GM21723 (cell line): ENCODE measurements around the gene OLFM2.
A peak's percentile ranks its signal among the peaks of the same experiment; 100 is the strongest.
"Not testable (repeated sequence)": the region's sequence is repeated elsewhere in the genome, so short reads cannot be mapped to it uniquely, and the experiment has no call there.

ENCODE experiments used
- ATAC-seq: cut with Tn5 transposase; IDR thresholded peaks from one replicate; pipeline ENCODE4 v1.9.1; 2021; ENCODE audit warnings: mild to moderate bottlenecking, moderate library complexity; ENCODE audit not compliant: unreplicated experiment

OLFM2 gene

GRCh38 chr19:9836021-9836420 is 100.3 kb downstream of the OLFM2 start:
- no peak for ATAC-seq

- peak; percentile 12 for ATAC-seq
Observed at GRCh38 chr19:9835507-9835949, 100.8 kb downstream of the OLFM2 start.

GRCh38 chr19:9834726-9835506 is 101.4 kb downstream of the OLFM2 start, which contains the start of gene PIN1:
Gene PIN1, plus strand, starts transcription at chr19:9835318. Its CDS starts 27 bp downstream, at chr19:9835345.
- peak; percentile 92 for ATAC-seq

- no peak for ATAC-seq
Observed at GRCh38 chr19:9834307-9834725, 102.0 kb downstream of the OLFM2 start.

GRCh38 chr19:9828551-9829063 is 107.7 kb downstream of the OLFM2 start:
- no peak for ATAC-seq

- peak; percentile 88 for ATAC-seq
Observed at GRCh38 chr19:9827289-9828238, 108.8 kb downstream of the OLFM2 start, which contains the start of gene UBL5. Gene UBL5, plus strand, starts transcription at chr19:9827918. Its CDS starts 420 bp downstream, at chr19:9828338.

GRCh38 chr19:9823816-9824215 is 112.5 kb downstream of the OLFM2 start:
- no peak for ATAC-seq

GRCh38 chr19:9820034-9820433 is 116.3 kb downstream of the OLFM2 start:
- ATAC-seq, result not testable (repeated sequence)

- no peak for ATAC-seq
Observed at GRCh38 chr19:9819596-9819909, 116.8 kb downstream of the OLFM2 start.

- ATAC-seq, result peak; percentile 83
Observed at GRCh38 chr19:9818734-9819595, 117.3 kb downstream of the OLFM2 start, which contains the start of gene FBXL12. Gene FBXL12, minus strand, starts transcription at chr19:9819079. Its CDS starts 266 bp downstream, at chr19:9818813.

- no peak for ATAC-seq
Observed at GRCh38 chr19:9818175-9818733, 118.1 kb downstream of the OLFM2 start.

GRCh38 chr19:9811139-9811538 is 125.2 kb downstream of the OLFM2 start:
- ATAC-seq, result no peak

GRCh38 chr19:9808855-9809824 is 127.2 kb downstream of the OLFM2 start:
- no peak for ATAC-seq

GRCh38 chr19:9806803-9807202 is 129.5 kb downstream of the OLFM2 start:
- no peak for ATAC-seq
